Measurements from ENCODE around the gene CLEC16A.

Gene CLEC16A

GRCh38 chr16:11141409-11142260 is 197.3 kb downstream of the CLEC16A start:
- DNase-seq (ENCODE audit: low spot score): peak; percentile 70

GRCh38 chr16:11142261-11142630 is 197.9 kb downstream of the CLEC16A start:
- DNase-seq (ENCODE audit: low spot score): no peak

- no peak for DNase-seq (ENCODE audit: low spot score)
Measured at GRCh38 chr16:11142951-11143350, 198.6 kb downstream of the CLEC16A start.

- DNase-seq (ENCODE audit: low spot score): no peak
Measured at GRCh38 chr16:11143372-11144035, 199.1 kb downstream of the CLEC16A start.

GRCh38 chr16:11144122-11144521 is 199.8 kb downstream of the CLEC16A start:
- no peak for DNase-seq (ENCODE audit: low spot score)

GRCh38 chr16:11145173-11145818 is 200.9 kb downstream of the CLEC16A start:
- DNase-seq (ENCODE audit: low spot score): no peak

GRCh38 chr16:11145819-11146211 is 201.5 kb downstream of the CLEC16A start:
- DNase-seq (ENCODE audit: low spot score): no peak

- no peak for DNase-seq (ENCODE audit: low spot score)
Measured at GRCh38 chr16:11147033-11147753, 202.8 kb downstream of the CLEC16A start.

- DNase-seq (ENCODE audit: low spot score): peak; percentile 56
Measured at GRCh38 chr16:11147754-11148444, 203.5 kb downstream of the CLEC16A start.

- DNase-seq (ENCODE audit: low spot score): no peak
Measured at GRCh38 chr16:11149011-11149616, 204.8 kb downstream of the CLEC16A start.

GRCh38 chr16:11150190-11150589 is 205.8 kb downstream of the CLEC16A start:
- DNase-seq (ENCODE audit: low spot score): no peak

- DNase-seq (ENCODE audit: low spot score): no peak
Measured at GRCh38 chr16:11151156-11151884, 207.0 kb downstream of the CLEC16A start.

GRCh38 chr16:11151885-11152629 is 207.7 kb downstream of the CLEC16A start:
- no peak for DNase-seq (ENCODE audit: low spot score)

- no peak for DNase-seq (ENCODE audit: low spot score)
Measured at GRCh38 chr16:11152677-11153331, 208.4 kb downstream of the CLEC16A start.

GRCh38 chr16:11155284-11155806 is 211.0 kb downstream of the CLEC16A start:
- no peak for DNase-seq (ENCODE audit: low spot score)

- DNase-seq (ENCODE audit: low spot score): no peak
Measured at GRCh38 chr16:11156401-11156800, 212.0 kb downstream of the CLEC16A start.

GRCh38 chr16:11157143-11157542 is 212.8 kb downstream of the CLEC16A start:
- DNase-seq (ENCODE audit: low spot score): no peak

GRCh38 chr16:11158018-11158417 is 213.7 kb downstream of the CLEC16A start:
- no peak for DNase-seq (ENCODE audit: low spot score)

GRCh38 chr16:11159282-11159681 is 214.9 kb downstream of the CLEC16A start:
- no peak for DNase-seq (ENCODE audit: low spot score)
